Epidermal melanocyte (primary cell): ENCODE results near the gene NDST4.

Source experiments
- DNase-seq: peaks from one replicate; pipeline ENCODE4 v3.0.0; 2011; ENCODE audit warnings: low spot score; ENCODE audit not compliant: insufficient read length

NDST4 gene

GRCh38 chr4:114791976-114792375 lies 321.4 kb downstream of the NDST4 start:
- DNase-seq: no peak

GRCh38 chr4:114785570-114785969 lies 327.9 kb downstream of the NDST4 start:
- DNase-seq: no peak

GRCh38 chr4:114783215-114783595 lies 330.2 kb downstream of the NDST4 start:
- no peak for DNase-seq

GRCh38 chr4:114782415-114783214 lies 330.8 kb downstream of the NDST4 start:
- no peak for DNase-seq

- no peak for DNase-seq
Observed at GRCh38 chr4:114780205-114780604, 333.2 kb downstream of the NDST4 start.
